Measurements from ENCODE around the gene CLDN17. TPM values are rescaled to one million over a fixed set of nuclear protein-coding genes. Genes with fewer than 3 reads are reported as not detected.

Gene CLDN17, protein sequence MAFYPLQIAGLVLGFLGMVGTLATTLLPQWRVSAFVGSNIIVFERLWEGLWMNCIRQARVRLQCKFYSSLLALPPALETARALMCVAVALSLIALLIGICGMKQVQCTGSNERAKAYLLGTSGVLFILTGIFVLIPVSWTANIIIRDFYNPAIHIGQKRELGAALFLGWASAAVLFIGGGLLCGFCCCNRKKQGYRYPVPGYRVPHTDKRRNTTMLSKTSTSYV
- not detected for total RNA-seq (2013)
- polyA plus RNA-seq (not detected), polyA minus RNA-seq (not detected in 2 replicates), total RNA-seq (0 to 0.15 (median 0) reads per million in 11 experiments)

GRCh38 chr21:30166705-30167104, at the start of gene CLDN17:
TSS of gene CLDN17 (minus strand) at chr21:30166805. CDS start at chr21:30166617, 188 bp downstream.
- H3K27me3 Mint-ChIP-seq (ENCODE audit: low read depth in 3 of 3) = no peaks in the 10 kb centered on the region
- DNase-seq = no peak
- intact Hi-C loops (cut with micrococcal nuclease) = no loop called here
- no peak within 1 kb of the TSS for H3K4me3 ChIP-seq (replicated peaks in 1 of 3; ENCODE audit: low read depth in 2 of 3, low read length in 3 of 3)
- TF ChIP-seq, protein P1, sequence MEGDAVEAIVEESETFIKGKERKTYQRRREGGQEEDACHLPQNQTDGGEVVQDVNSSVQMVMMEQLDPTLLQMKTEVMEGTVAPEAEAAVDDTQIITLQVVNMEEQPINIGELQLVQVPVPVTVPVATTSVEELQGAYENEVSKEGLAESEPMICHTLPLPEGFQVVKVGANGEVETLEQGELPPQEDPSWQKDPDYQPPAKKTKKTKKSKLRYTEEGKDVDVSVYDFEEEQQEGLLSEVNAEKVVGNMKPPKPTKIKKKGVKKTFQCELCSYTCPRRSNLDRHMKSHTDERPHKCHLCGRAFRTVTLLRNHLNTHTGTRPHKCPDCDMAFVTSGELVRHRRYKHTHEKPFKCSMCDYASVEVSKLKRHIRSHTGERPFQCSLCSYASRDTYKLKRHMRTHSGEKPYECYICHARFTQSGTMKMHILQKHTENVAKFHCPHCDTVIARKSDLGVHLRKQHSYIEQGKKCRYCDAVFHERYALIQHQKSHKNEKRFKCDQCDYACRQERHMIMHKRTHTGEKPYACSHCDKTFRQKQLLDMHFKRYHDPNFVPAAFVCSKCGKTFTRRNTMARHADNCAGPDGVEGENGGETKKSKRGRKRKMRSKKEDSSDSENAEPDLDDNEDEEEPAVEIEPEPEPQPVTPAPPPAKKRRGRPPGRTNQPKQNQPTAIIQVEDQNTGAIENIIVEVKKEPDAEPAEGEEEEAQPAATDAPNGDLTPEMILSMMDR (IDR thresholded peaks at IDR 0.05) = no peak
- H3K36me3 ChIP-seq (replicated peaks in 1 of 2; ENCODE audit: control insufficient read depth in 1 of 2, insufficient read depth in 2 of 2, low read length in 2 of 2) = no peaks in the 10 kb centered on the region
- no peak within 1 kb of the TSS for H3K4me2 ChIP-seq (replicated peaks; ENCODE audit: extremely low read depth, low read length, poor library complexity, severe bottlenecking)
- peaks cover 0 to 3% of the 10 kb centered on the region in 2 donors for H3K9me3 ChIP-seq (replicated peaks in 1 of 2; ENCODE audit: control insufficient read depth in 1 of 2, insufficient read depth in 1 of 2, low read length in 2 of 2)
- H3K79me2 ChIP-seq (ENCODE audit: insufficient read depth, low read length) = no peaks in the 10 kb centered on the region
- H2AFZ ChIP-seq (ENCODE audit: insufficient read depth, low read depth, low read length, poor library complexity, severe bottlenecking) = no peak within 1 kb of the TSS
- H4K20me1 ChIP-seq (ENCODE audit: insufficient read depth, low read length) = no peaks in the 10 kb centered on the region
- no peaks in the 10 kb centered on the region for H3K4me1 ChIP-seq (ENCODE audit: control insufficient read depth in 1 of 2, insufficient read depth in 2 of 2, low read length in 2 of 2)
- H3K9ac ChIP-seq (ENCODE audit: insufficient read depth, low read length, poor library complexity, severe bottlenecking) = no peak within 1 kb of the TSS
- no peaks in the 10 kb centered on the region for H3K4me1 Mint-ChIP-seq
- no peaks in the 10 kb centered on the region for H3K27me3 ChIP-seq (ENCODE audit: control insufficient read depth in 2 of 2, insufficient read depth in 2 of 2, low read length in 2 of 2)
- no CpG with 5 or more reads among the region's 1 CpG for WGBS (ENCODE audit: insufficient coverage)
- H3K27ac ChIP-seq (ENCODE audit: low read depth in 1 of 2, low read length in 2 of 2) = no peak within 1 kb of the TSS
- no peaks in the 10 kb centered on the region for H3K36me3 Mint-ChIP-seq
- peaks cover 0 to 6% (median 2%) of the 10 kb centered on the region in 7 donors for H3K9me3 Mint-ChIP-seq
- no peak within 1 kb of the TSS for H3K27ac Mint-ChIP-seq
- H3K4me3 Mint-ChIP-seq = no peak within 1 kb of the TSS

GRCh38 chr21:30216041-30216723, 49.6 kb upstream of the CLDN17 start, which contains the start of gene CLDN8:
TSS of gene CLDN8 (minus strand) at chr21:30216097. CDS start at chr21:30215925, 172 bp downstream.
- no peaks in the 10 kb centered on the region for H4K20me1 ChIP-seq (ENCODE audit: insufficient read depth, low read length)
- no peaks in the 10 kb centered on the region for H3K4me1 Mint-ChIP-seq
- TF ChIP-seq, protein P1 (IDR thresholded peaks at IDR 0.05) = no peak
- H3K36me3 ChIP-seq (replicated peaks in 1 of 2; ENCODE audit: control insufficient read depth in 1 of 2, insufficient read depth in 2 of 2, low read length in 2 of 2) = no peaks in the 10 kb centered on the region
- H3K27ac Mint-ChIP-seq = no peak within 1 kb of the TSS
- no peaks in the 10 kb centered on the region for H3K36me3 Mint-ChIP-seq
- H3K9me3 ChIP-seq (replicated peaks in 1 of 2; ENCODE audit: control insufficient read depth in 1 of 2, insufficient read depth in 1 of 2, low read length in 2 of 2) = no peaks in the 10 kb centered on the region
- intact Hi-C loops (cut with micrococcal nuclease) = no loop called here
- H3K4me1 ChIP-seq (ENCODE audit: control insufficient read depth in 1 of 2, insufficient read depth in 2 of 2, low read length in 2 of 2) = no peaks in the 10 kb centered on the region
- DNase-seq = no peak
- no peak within 1 kb of the TSS for H3K4me3 ChIP-seq (replicated peaks in 1 of 3; ENCODE audit: low read depth in 2 of 3, low read length in 3 of 3)
- 92% methylated on average over 4 of the region's 5 CpGs for WGBS (ENCODE audit: insufficient coverage)
- H3K27me3 Mint-ChIP-seq (ENCODE audit: low read depth in 3 of 3) = no peaks in the 10 kb centered on the region
- no peaks in the 10 kb centered on the region for H3K79me2 ChIP-seq (ENCODE audit: insufficient read depth, low read length)
- no peak within 1 kb of the TSS for H3K27ac ChIP-seq (ENCODE audit: low read depth in 1 of 2, low read length in 2 of 2)
- H3K27me3 ChIP-seq (ENCODE audit: control insufficient read depth in 2 of 2, insufficient read depth in 2 of 2, low read length in 2 of 2) = no peaks in the 10 kb centered on the region
- no peak within 1 kb of the TSS for H3K4me3 Mint-ChIP-seq
- peaks cover 0 to 6% (median 3%) of the 10 kb centered on the region in 7 donors for H3K9me3 Mint-ChIP-seq
- H3K4me2 ChIP-seq (replicated peaks; ENCODE audit: extremely low read depth, low read length, poor library complexity, severe bottlenecking) = no peak within 1 kb of the TSS
- no peak within 1 kb of the TSS for H2AFZ ChIP-seq (ENCODE audit: insufficient read depth, low read depth, low read length, poor library complexity, severe bottlenecking)
- no peak within 1 kb of the TSS for H3K9ac ChIP-seq (ENCODE audit: insufficient read depth, low read length, poor library complexity, severe bottlenecking)
